Left lung (tissue), 10 donors: ENCODE results near the gene GMDS. TPM values are rescaled to one million over a fixed set of nuclear protein-coding genes. Genes with fewer than 3 reads are reported as not detected.

ENCODE experiments used
- ATAC-seq: fragments of 200-7000 bp; cut with Tn5 transposase; one replicate; pipeline ENCODE4 v1.9.1; 2020; ENCODE audit warnings: moderate library complexity
- DNase-seq, 4 donors: peaks; one replicate each; pipeline ENCODE4 v3.0.0-alpha.2; 2013 to 2020
- H3K27ac ChIP-seq, 2 donors: fragments of 200-600 bp; sonication (generic) in 1 of 2; one replicate each; pipeline versions ENCODE4 v1.5.0 to v1.8.0; 2020 to 2021
- H3K27me3 ChIP-seq, 2 donors: fragments of 200-600 bp; sonication (generic) in 1 of 2; one replicate each; pipeline versions ENCODE4 v1.5.0 to v1.8.0; 2020 to 2021
- H3K36me3 ChIP-seq, 2 donors: fragments of 200-600 bp; sonication (generic) in 1 of 2; one replicate each; pipeline versions ENCODE4 v1.5.0 to v1.8.0; 2020 to 2021
- H3K4me1 ChIP-seq, 2 donors: fragments of 200-600 bp; one replicate each; pipeline ENCODE4 v1.8.0; 2021
- H3K4me3 ChIP-seq, 2 donors: fragments of 200-600 bp; sonication (generic) in 1 of 2; one replicate each; pipeline versions ENCODE4 v1.5.0 to v1.8.0; 2020 to 2021; ENCODE audit warnings: mild to moderate bottlenecking in 1 of 2
- H3K9me3 ChIP-seq, 2 donors: fragments of 200-600 bp; sonication (generic) in 1 of 2; one replicate each; pipeline versions ENCODE4 v1.5.0 to v1.8.0; 2020 to 2021
- CTCF ChIP-seq, 2 donors: fragments of 200-600 bp; sonication (generic) in 1 of 2; IDR thresholded peaks; one replicate each; pipeline versions ENCODE4 v1.5.0 to v1.8.0; 2021; ENCODE audit warnings: antibody characterized with exemption in 2 of 2
- intact Hi-C, 2 donors: fragments of 100-400 bp; cut with DNase I; formaldehyde crosslinking; loops; one replicate each; pipeline versions ENCODE4 v1.11.2 to v1.14.2; 2022
- polyA plus RNA-seq, 6 donors: library from polyadenylated mRNA; unstranded; fragments of 120-200 nt; gene quantifications; one replicate each; pipeline ENCODE4 v1.2.1, GENCODE V29; 2013; ENCODE audit not compliant: insufficient read length in 6 of 6
- total RNA-seq, 2 donors: library from RNA; stranded (reverse); fragmentation: NEBNext Ultra II Directional; extraction: Animal tissue kit (Norgen Biotek cat#: 25700); gene quantifications; one replicate each; pipeline ENCODE4 v1.2.1, GENCODE V29; 2021
- donor health status: DM: no; HTN: yes; CAD: no.
- donor health status: DM: no; HTN: no; CAD: no.

Gene GMDS
- total and polyA plus RNA-seq, 8 donors: 16.5 to 25.4 (median 21.2) TPM

GRCh38 chr6:1574083-1574761 lies 671.2 kb downstream of the GMDS start:
- H3K27ac ChIP-seq: no peak overlapping the region
- ATAC-seq: no peak
- H3K9me3 ChIP-seq: peaks cover 8 to 29% of the 10 kb centered on the region in 2 donors
- intact Hi-C loops: no loop called here
- H3K27me3 ChIP-seq: no peaks in the 10 kb centered on the region
- no peaks in the 10 kb centered on the region for H3K36me3 ChIP-seq
- no peak for DNase-seq
- no peak for TF ChIP-seq CTCF (IDR thresholded peaks at IDR 0.05)
- H3K4me3 ChIP-seq: no peak overlapping the region
- no peaks in the 10 kb centered on the region for H3K4me1 ChIP-seq
